Ishikawa (cell line): ENCODE data around the gene CRELD2.

Experiments
- FOXM1 ChIP-seq: IDR thresholded peaks from 2 replicates; pipeline ENCODE4 v1.6.1; 2012; ENCODE audit warnings: low read depth, borderline replicate concordance
- NFIC ChIP-seq: IDR thresholded peaks from 2 replicates; pipeline ENCODE4 v1.6.1; 2012
- RAD21 ChIP-seq: IDR thresholded peaks from 2 replicates; pipeline ENCODE4 v1.6.1; 2012; ENCODE audit warnings: low read depth
- TEAD4 ChIP-seq: IDR thresholded peaks from 2 replicates; pipeline ENCODE4 v1.6.1; 2012
- YY1 ChIP-seq: IDR thresholded peaks from 2 replicates; pipeline ENCODE4 v1.6.1; 2012; ENCODE audit warnings: low read depth
- ZBTB7A ChIP-seq: IDR thresholded peaks from 2 replicates; pipeline ENCODE4 v1.6.1; 2012; ENCODE audit warnings: low read depth
- TF ChIP-seq, protein P1 (sequence below): IDR thresholded peaks from 2 replicates; pipeline ENCODE4 v1.6.1; 2012; ENCODE audit warnings: low read depth, mild to moderate bottlenecking
- TF ChIP-seq, protein P2 (sequence below): IDR thresholded peaks from 2 replicates; pipeline ENCODE4 v1.6.1; 2012

- TF ChIP-seq NFIC = no peak
- no peak for TF ChIP-seq TEAD4
- no peak for TF ChIP-seq RAD21
- no peak for TF ChIP-seq FOXM1
- TF ChIP-seq, protein P1, sequence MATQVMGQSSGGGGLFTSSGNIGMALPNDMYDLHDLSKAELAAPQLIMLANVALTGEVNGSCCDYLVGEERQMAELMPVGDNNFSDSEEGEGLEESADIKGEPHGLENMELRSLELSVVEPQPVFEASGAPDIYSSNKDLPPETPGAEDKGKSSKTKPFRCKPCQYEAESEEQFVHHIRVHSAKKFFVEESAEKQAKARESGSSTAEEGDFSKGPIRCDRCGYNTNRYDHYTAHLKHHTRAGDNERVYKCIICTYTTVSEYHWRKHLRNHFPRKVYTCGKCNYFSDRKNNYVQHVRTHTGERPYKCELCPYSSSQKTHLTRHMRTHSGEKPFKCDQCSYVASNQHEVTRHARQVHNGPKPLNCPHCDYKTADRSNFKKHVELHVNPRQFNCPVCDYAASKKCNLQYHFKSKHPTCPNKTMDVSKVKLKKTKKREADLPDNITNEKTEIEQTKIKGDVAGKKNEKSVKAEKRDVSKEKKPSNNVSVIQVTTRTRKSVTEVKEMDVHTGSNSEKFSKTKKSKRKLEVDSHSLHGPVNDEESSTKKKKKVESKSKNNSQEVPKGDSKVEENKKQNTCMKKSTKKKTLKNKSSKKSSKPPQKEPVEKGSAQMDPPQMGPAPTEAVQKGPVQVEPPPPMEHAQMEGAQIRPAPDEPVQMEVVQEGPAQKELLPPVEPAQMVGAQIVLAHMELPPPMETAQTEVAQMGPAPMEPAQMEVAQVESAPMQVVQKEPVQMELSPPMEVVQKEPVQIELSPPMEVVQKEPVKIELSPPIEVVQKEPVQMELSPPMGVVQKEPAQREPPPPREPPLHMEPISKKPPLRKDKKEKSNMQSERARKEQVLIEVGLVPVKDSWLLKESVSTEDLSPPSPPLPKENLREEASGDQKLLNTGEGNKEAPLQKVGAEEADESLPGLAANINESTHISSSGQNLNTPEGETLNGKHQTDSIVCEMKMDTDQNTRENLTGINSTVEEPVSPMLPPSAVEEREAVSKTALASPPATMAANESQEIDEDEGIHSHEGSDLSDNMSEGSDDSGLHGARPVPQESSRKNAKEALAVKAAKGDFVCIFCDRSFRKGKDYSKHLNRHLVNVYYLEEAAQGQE = no peak
- no peak for TF ChIP-seq ZBTB7A
- TF ChIP-seq, protein P2, sequence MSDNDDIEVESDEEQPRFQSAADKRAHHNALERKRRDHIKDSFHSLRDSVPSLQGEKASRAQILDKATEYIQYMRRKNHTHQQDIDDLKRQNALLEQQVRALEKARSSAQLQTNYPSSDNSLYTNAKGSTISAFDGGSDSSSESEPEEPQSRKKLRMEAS = no peak
- no peak for TF ChIP-seq YY1
These were observed 40.8 kb upstream of the CRELD2 start for GRCh38 chr22:49877642-49878041.
